NOMO-1 (cell line): Measurements from ENCODE around the gene SLC38A11.

Experiments used
- DNase-seq, 2 experiments: peaks; one replicate each; lab custom pipeline; 2025; ENCODE audit not compliant: unreplicated experiment in 2 of 2; lab: John Stamatoyannopoulos, UW

The SLC38A11 gene

GRCh38 chr2:164847981-164848741 is 107.2 kb downstream of the SLC38A11 start:
- no peak for DNase-seq

GRCh38 chr2:164847291-164847690 is 108.0 kb downstream of the SLC38A11 start:
- DNase-seq, result no peak

GRCh38 chr2:164846276-164846675 is 109.0 kb downstream of the SLC38A11 start:
- no peak for DNase-seq
